Suprapubic skin (tissue), 4 donors: ENCODE measurements around the gene SLC16A11. TPM values are rescaled to one million over a fixed set of nuclear protein-coding genes. Genes with fewer than 3 reads are reported as not detected.

Experiments
- DNase-seq, 2 donors: peaks; one replicate each; pipeline ENCODE4 v3.0.0-alpha.2; 2019; ENCODE audit warnings: low spot score in 2 of 2
- H3K27ac ChIP-seq: fragments of 200-600 bp; sonication (generic); one replicate; pipeline ENCODE4 v1.5.1; 2019
- H3K27me3 ChIP-seq: fragments of 200-600 bp; sonication (generic); one replicate; pipeline ENCODE4 v1.5.1; 2019
- H3K36me3 ChIP-seq: fragments of 200-600 bp; sonication (generic); one replicate; pipeline ENCODE4 v1.5.1; 2019
- H3K4me1 ChIP-seq: fragments of 200-600 bp; sonication (generic); one replicate; pipeline ENCODE4 v1.5.1; 2019
- H3K4me3 ChIP-seq: fragments of 200-600 bp; sonication (generic); one replicate; pipeline ENCODE4 v1.5.1; 2019; ENCODE audit warnings: mild to moderate bottlenecking
- H3K9me3 ChIP-seq: fragments of 200-600 bp; sonication (generic); one replicate; pipeline ENCODE4 v1.5.1; 2019
- CTCF ChIP-seq, 2 donors: fragments of 200-600 bp in 1 of 2; fragments of 450-650 bp in 1 of 2; sonication (generic) in 1 of 2; IDR thresholded peaks; one replicate each; pipeline ENCODE4 v1.5.1; 2016 to 2019; ENCODE audit warnings: antibody characterized with exemption in 2 of 2, mild to moderate bottlenecking in 1 of 2, moderate library complexity in 1 of 2
- EP300 ChIP-seq: sonication (generic); formaldehyde crosslinking; IDR thresholded peaks from one replicate; pipeline ENCODE4 v1.6.1; 2017; ENCODE audit warnings: antibody characterized with exemption
- POLR2A ChIP-seq, 2 donors: fragments of 450-650 bp; IDR thresholded peaks; one replicate each; pipeline ENCODE4 v1.6.1; 2017; ENCODE audit warnings: antibody characterized with exemption in 2 of 2, mild to moderate bottlenecking in 2 of 2, moderate library complexity in 2 of 2
- POLR2AphosphoS5 ChIP-seq, 3 donors: sonication (generic); formaldehyde crosslinking; IDR thresholded peaks; one replicate each; pipeline ENCODE4 v1.6.1; 2017; ENCODE audit warnings: antibody characterized with exemption in 3 of 3
- WGBS: methylation state at CpG from one replicate; pipeline ENCODE4 v1.1.5; 2018; 5-methylcytosine and 5-hydroxymethylcytosine counted together
- total RNA-seq, 4 donors: library from RNA; depleted of rRNA; stranded (reverse); fragments of >200 nt; gene quantifications; one replicate each; pipeline ENCODE4 v1.1.0, GENCODE V29; 2016

The SLC16A11 gene
- total RNA-seq, 4 donors from 2014 or later: 0.26 to 10.8 (median 5.5) TPM

DNA sequence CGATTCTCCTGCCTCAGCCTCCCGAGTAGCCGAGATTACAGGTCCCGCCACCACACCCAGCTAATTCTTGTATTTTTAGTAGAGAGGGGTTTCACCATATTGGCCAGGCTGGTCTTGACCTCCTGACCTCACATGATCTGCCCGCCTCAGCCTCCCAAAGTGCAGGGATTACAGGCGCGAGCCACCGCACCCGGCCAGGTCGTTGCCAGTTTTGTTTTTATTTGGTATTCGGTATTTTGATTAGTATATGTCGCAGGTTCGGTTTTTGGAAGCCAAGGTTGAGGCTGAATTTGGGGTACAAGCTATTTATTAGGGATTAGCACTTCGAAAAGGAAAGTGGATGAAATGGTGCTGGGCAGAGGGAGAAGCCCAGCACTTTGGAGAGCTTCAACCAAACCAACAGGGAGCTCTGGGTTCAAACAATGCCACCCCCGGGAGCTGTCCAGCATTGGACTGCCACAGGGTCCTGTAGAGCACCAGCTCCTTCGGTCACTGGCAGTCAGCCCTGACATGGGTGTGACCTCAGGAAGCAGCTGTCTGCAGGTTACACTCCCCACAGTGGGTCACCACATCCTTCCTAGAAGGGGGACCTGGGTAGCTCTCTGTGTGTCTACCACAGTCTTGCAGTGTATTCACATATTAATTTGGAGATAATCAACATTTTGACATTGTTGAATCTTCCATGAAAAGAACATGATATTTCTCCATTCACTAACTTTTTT, 37.6 kb upstream of the SLC16A11 start:
- peaks cover 3% of the 10 kb centered on the region for H3K4me1 ChIP-seq
- no peaks in the 10 kb centered on the region for H3K36me3 ChIP-seq
- DNase-seq: no peak
- WGBS: 83% methylated on average over 16 of the region's 16 CpGs
- peaks cover 2% of the 10 kb centered on the region for H3K27me3 ChIP-seq
- TF ChIP-seq POLR2A (IDR thresholded peaks at IDR 0.05) (no peak), EP300 (no peak), CTCF (IDR thresholded peaks at IDR 0.05) (no peak)
- H3K27ac ChIP-seq: no peak overlapping the region
- no peak overlapping the region for H3K4me3 ChIP-seq
- no peaks in the 10 kb centered on the region for H3K9me3 ChIP-seq

GRCh38 chr17:7080456-7081041, 36.7 kb upstream of the SLC16A11 start:
- WGBS: 47% methylated on average over 10 of the region's 10 CpGs
- Histone ChIP-seq H3K36me3 (no peaks in the 10 kb centered on the region), H3K4me1 (peaks cover 3% of the 10 kb centered on the region), H3K27me3 (peaks cover 2% of the 10 kb centered on the region), H3K4me3 (no peak overlapping the region), H3K27ac (no peak overlapping the region), H3K9me3 (no peaks in the 10 kb centered on the region)
- no peak for DNase-seq
- no peak for TF ChIP-seq POLR2AphosphoS5 (IDR thresholded peaks at IDR 0.05)
- TF ChIP-seq POLR2A (IDR thresholded peaks at IDR 0.05): no peak
- TF ChIP-seq CTCF (IDR thresholded peaks at IDR 0.05): no peak
- no peak for TF ChIP-seq EP300

- no peaks in the 10 kb centered on the region for H3K9me3 ChIP-seq
- H3K4me3 ChIP-seq: peak within 1 kb of the TSS; percentile 17
- no peak for TF ChIP-seq CTCF (IDR thresholded peaks at IDR 0.05)
- TF ChIP-seq EP300: no peak
- no peak for TF ChIP-seq POLR2AphosphoS5 (IDR thresholded peaks at IDR 0.05)
- no peak for TF ChIP-seq POLR2A (IDR thresholded peaks at IDR 0.05)
- H3K36me3 ChIP-seq: no peaks in the 10 kb centered on the region
- H3K27ac ChIP-seq: no peak within 1 kb of the TSS
- no peak for DNase-seq
- WGBS: 74% methylated on average over 15 of the region's 15 CpGs
- H3K4me1 ChIP-seq: peaks cover 3% of the 10 kb centered on the region
- H3K27me3 ChIP-seq: peaks cover 2% of the 10 kb centered on the region
Measured at GRCh38 chr17:7079581-7080455, 35.9 kb upstream of the SLC16A11 start, which contains the start of gene CLEC10A. Gene CLEC10A (minus strand): TSS chr17:7080251. CDS start chr17:7078812, 1,439 bp downstream.

DNA sequence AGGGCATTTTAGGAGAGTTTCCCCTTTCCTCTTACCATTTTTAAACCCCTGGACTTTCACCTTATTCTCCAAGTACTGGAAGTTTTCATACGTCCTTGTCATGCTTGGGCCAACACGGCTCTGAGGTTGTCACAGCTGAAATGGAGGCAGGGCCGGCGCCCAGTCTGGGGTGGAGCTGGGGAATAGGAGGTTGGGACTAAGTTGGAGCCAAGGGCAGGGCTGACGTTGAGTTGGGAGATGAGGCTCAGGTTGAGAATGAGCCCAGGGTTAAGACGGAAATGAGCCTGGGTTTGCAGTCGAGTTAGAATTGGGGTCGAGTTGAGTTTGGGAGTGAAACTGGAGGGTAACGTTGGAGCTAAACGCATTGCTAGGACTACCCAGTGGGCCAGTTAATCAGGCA, 34.8 kb upstream of the SLC16A11 start:
- Histone ChIP-seq H3K9me3 (no peaks in the 10 kb centered on the region), H3K27ac (no peak overlapping the region), H3K4me3 (no peak overlapping the region), H3K36me3 (no peaks in the 10 kb centered on the region), H3K27me3 (peaks cover 2% of the 10 kb centered on the region), H3K4me1 (peaks cover 3% of the 10 kb centered on the region)
- WGBS: 82% methylated on average over 10 of the region's 10 CpGs
- DNase-seq: no peak
- TF ChIP-seq EP300 (no peak), POLR2AphosphoS5 (IDR thresholded peaks at IDR 0.05) (no peak), CTCF (IDR thresholded peaks at IDR 0.05) (no peak), POLR2A (IDR thresholded peaks at IDR 0.05) (no peak)
